GM12873 (cell line): Measurements from ENCODE around the gene XPO1.

ENCODE experiments used
- CTCF ChIP-seq: IDR thresholded peaks from 2 replicates; pipeline ENCODE4 v1.5.1; 2012; ENCODE audit warnings: low read depth, mild to moderate bottlenecking, moderate library complexity, low read length, control low read depth; ENCODE audit not compliant: insufficient read depth; ENCODE audit errors: missing control alignments

Gene XPO1

GRCh38 chr2:61562615-61563014 is 24.5 kb upstream of the XPO1 start:
- TF ChIP-seq CTCF: no peak

DNA sequence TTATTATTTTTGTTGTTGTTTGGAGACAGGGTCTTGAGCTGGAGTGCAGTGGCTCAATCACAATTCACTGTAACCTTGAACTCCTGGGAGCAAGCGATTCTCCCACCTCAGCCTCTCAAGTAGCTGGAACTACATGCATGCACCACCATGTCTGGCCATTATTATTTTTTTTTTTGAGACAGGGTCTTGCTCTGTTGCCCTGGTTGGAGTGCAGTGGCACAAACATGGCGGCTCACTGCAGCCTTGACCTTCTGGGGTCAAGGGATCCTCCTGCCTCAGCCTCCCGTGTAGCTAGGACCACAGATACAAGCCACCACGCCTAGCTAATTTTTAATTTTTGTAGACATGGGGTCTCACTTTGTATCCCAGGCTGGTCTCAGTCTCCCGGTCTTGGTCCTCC is 20.0 kb upstream of the XPO1 start:
- no peak for TF ChIP-seq CTCF

DNA sequence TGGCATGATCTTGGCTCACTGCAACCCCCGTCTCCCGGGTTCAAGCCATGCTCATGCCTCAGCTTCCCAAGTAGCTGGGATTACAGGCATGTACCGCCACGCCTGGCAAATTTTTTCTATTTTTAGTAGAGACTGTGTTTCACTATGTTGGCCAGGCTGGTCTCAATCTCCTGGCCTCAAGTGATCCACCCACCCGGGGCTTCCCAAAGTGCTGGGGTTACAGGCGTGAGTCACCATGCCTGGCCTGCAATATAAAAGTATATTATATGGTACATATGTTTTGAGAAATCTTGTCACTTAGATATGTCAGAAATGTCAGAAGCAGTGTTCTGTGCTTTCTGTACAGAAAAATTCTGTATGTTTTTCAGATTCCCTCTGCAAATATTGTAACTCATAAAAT is 19.2 kb upstream of the XPO1 start:
- no peak for TF ChIP-seq CTCF

DNA sequence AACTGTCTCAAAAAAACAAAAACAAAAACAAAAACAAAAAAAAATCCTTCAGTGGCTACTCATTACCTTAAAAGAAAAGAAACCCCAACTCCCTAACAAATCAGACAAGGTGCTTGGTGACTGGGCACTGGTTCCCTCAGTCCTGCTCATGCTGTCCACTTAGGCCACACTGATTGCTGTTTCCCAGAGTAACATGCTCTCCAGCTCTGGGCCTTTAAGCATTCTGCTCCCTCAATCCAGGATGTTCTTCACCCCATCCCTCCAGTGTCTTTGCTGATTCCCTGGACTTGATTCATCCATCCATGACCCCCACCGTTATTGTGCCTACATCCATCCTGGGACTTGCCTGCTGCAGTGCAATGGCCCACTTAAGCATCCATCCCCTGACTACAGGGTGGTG is 16.4 kb upstream of the XPO1 start:
- no peak for TF ChIP-seq CTCF

GRCh38 chr2:61550375-61551209 is 12.4 kb upstream of the XPO1 start:
- no peak for TF ChIP-seq CTCF

DNA sequence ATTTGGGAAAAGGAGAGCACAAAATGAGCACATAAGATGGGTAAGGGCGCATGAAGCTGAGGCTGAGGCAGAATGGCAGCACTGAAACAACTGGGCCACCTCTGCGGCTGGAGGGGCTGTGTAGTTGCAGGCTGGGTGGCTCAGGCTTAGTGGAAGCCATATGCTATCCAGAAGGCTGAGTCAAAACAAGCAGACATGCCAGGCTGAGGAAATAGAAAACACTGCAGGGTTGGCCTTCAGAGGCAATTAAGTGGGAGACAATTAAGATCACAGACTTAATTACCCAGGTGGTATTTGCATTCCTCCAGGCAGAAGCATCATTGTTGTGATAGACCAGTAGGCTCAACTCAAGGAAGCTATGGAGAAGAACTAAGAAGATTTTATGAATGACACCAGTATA is 11.4 kb upstream of the XPO1 start:
- TF ChIP-seq CTCF: no peak

- TF ChIP-seq CTCF: peak; percentile 42
Measured at GRCh38 chr2:61543062-61543461, 4.9 kb upstream of the XPO1 start.
